GM18519 (cell line): ENCODE results near the gene LAG3.
A peak's percentile ranks its signal among the peaks of the same experiment; 100 is the strongest.
"Not testable (repeated sequence)": the region's sequence is repeated elsewhere in the genome, so short reads cannot be mapped to it uniquely, and the experiment has no call there.

ENCODE experiments used
- ATAC-seq: cut with Tn5 transposase; IDR thresholded peaks from one replicate; pipeline ENCODE4 v1.9.1; 2021; ENCODE audit warnings: mild to moderate bottlenecking, moderate library complexity; ENCODE audit not compliant: unreplicated experiment, low FRiP score

Gene LAG3

DNA sequence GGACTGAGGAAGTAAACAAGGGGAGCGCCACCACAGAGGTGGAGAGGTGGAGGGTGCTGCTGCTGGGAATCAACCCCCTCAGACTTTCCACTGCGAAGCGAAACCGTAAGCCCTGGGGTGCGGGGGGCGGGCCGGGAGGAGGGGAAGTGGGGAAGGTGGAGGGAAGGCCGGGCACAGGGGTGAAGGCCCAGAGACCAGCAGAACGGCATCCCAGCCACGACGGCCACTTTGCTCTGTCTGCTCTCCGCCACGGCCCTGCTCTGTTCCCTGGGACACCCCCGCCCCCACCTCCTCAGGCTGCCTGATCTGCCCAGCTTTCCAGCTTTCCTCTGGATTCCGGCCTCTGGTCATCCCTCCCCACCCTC, at the start of gene LAG3:
LAG3 (plus strand) TSS at position 190 of the 365 bp plus-strand sequence. CDS start 333 bp downstream, outside the sequence.
- no peak for ATAC-seq

DNA sequence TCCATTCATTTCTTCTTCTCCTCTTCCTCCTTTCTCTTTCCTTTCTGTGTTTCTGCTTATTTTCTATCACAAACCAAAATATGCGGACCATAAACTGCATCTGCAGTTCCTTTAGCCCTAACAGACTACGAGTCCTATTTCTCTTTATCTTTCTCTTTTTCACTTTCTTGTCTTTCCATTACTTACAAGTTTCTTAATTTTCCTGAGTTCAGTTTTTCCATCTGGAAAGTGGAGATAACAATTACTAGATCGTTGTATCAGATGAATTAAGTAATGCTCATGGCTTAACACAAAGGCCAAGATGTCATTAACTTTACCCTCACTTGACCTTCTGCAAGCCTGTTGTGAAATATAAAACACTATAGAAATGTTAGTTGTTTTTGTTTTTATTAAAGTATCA, 49.5 kb upstream of the LAG3 start:
- no peak for ATAC-seq

DNA sequence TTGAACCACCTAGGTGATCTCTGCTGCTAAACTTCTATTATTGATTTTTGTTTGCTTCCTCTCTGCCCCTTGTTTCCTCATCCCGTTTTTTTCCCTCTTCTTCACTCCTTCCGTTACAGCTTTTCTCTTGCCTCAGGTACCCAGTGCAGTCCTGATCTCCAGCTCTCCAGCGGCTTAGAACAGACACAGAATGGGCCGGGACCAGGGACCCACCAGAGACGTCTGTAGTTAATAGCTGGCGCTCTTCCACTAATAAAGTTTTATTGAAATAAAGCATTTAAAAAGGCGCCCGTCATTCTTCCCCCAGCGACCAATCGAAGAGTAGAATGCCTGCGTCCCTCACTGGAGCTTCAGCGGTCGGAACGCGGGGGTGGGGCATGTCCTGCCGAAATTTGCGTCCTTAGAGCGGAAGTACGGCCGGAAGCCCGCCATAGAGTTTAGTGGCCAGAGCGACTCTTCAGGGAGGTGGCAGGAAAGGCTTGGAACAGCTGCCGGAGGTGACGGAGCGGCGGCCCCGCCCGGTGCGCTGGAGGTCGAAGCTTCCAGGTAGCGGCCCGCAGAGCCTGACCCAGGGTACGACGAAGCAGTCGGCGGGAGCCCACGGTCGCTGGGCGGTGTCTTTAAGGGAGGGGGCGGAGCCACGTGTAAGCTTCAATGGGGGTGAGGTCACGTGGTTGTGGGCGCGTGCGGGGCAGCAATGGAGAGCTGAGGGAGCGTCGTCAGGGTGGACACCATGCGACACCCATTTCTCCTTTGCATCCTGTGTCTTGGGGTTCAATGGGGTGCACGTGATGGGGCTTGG, 48.5 kb upstream of the LAG3 start, which contains the start of gene COPS7A:
COPS7A (plus strand) TSS at position 440 of the 802 bp plus-strand sequence. CDS start 611 bp downstream, outside the sequence.
- ATAC-seq = peak; percentile 91

DNA sequence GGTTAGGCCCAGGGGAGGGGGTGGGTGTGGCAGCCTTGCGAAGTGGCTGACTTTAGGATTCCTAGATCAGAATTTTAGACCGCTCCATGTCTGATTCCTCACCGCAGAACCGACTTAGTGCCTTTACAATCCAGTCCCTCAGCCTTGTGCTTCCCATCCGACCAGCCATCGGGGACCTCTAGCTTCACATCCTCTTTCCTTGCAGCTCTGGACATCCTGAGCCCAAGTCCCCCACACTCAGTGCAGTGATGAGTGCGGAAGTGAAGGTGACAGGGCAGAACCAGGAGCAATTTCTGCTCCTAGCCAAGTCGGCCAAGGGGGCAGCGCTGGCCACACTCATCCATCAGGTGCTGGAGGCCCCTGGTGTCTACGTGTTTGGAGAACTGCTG, 47.9 kb upstream of the LAG3 start:
- ATAC-seq = no peak

DNA sequence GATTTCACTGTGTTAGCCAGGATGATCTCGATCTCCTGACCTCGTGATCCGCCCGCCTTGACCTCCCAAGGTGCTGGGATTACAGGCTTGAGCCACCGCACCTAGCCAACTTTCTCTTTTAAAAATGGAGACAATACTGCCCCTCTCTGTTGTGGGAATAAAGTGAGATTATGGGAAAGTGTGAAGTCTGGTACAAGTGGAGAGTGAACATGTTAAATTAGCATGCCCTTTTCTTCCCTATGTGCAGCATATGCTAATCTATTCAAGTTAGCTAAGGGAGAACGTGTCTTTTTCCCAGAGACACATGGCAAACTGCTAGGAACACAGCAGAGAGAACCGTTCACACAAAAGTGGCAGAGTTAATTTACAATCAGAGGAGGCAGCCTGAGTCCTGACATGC, 47.0 kb upstream of the LAG3 start:
- ATAC-seq = no peak

DNA sequence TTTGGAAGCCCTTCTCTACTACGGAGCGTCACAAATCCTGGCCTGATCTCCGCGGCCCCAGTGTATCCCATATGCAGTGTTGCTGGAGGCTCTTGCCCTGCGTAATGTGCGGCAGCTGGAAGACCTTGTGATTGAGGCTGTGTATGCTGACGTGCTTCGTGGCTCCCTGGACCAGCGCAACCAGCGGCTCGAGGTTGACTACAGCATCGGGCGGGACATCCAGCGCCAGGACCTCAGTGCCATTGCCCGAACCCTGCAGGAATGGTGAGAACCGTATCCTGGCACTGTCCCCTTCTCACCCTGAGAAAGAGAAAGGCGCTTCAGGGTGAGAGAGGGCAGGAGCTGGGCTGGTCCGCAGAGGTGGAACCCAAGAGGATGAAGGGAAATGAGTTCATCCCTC, 43.1 kb upstream of the LAG3 start:
- no peak for ATAC-seq

DNA sequence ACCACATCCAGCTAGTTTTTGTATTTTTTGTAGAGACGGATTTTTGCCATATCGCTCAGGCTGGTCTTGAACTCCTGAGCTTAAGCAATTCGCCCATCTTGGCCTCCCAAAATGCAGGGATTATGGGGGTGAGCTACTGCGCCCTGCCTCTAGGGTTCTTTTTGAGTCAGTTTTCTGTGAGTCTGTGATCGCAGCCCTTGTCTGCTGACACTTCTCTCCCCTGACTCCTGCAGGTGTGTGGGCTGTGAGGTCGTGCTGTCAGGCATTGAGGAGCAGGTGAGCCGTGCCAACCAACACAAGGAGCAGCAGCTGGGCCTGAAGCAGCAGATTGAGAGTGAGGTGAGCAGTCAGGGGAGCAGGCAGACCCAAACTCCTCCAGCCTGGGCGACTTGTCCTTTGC, 42.2 kb upstream of the LAG3 start:
- no peak for ATAC-seq

DNA sequence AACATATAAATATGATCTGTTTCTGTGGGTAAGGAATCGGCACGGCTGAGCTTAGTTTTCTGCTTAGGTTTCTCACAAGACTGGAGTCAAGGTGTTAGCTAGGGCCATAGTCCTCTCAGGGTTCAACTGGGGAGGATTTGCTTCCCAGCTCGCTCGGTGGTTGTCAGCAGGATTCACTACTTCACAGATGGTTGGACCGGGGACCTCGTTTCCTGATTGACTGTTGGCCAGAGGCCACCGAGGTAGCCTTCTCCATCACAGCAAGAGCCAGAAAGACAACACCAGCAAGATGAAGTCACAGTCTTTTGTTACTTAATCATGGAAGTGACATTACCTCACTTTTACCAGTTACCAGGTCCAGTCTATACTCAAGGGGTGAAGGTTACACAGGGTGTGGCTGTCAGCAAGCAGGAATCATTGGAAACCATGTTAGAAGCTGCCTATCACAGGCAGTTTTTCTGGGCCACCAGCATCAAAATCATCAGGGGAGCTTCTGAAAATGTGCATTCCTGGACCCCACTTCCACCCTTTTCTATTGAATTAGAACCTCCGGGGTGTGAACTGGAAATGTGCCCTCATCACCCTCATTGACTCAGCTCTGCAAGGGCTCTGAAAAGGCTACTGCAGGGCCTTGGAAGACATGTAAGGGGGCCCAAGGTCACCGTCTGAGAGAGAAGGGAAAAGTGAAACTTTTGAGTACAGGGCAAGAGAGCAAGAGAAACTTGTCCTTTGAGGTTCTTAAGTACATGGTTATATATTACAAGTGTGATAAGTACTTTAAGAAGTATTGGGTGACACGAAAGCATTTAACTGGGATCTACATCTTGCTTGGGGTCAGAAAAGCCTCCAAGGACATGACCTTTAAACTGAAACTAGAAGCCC, 37.6 kb upstream of the LAG3 start:
- no peak for ATAC-seq

DNA sequence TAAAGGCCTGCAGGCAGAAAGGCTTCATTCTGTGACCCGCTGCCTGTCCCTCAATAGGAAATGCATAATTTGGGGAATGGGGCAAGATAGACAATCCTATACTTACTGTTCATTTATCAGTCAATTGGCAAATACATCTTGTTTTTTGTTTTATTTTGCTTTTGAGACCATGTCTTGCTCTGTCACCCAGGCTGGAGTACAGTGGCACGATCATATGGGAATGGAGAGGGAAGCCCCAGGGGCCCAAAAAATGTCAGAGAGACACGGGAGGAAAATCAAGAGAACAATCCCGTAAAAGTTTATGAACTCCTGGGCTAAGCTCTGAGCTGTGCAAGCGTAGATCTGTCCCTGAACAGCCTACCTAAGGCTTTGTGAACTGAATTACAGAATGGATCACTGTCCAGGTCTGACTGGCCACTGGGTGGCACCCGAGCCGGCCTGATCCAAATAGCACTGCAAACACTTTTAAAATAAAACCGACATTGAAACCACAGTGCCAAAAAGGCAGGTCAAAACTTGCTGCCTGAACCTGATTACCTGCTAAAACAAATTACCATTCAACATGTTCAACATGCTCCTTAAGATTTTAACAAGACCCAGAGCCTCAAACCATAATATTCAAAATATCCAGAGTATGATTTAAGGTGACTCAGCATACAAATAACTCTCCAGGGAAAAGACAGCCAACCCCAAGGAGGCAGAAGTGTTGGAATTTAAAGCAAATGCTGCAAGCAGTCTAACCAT, 36.7 kb upstream of the LAG3 start:
- ATAC-seq = no peak

DNA sequence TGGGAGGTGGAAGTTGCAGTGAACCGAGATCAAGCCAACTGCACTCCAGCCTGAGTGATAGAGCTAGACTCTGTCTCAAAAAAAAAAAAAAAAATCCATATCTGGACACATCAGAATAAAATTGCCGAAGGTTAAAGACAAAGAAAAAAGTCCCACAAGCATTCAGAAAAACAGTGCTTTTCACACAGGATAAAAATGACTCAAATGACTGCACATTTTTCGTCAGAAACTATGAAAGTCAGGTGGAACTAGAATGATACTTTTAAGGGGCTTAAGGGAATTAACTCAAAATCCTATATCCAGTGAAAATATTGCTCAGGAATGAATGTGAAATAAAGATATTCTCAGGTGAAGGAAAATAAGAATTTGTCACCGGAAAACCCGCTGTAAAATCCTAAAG, 35.6 kb upstream of the LAG3 start:
- no peak for ATAC-seq

DNA sequence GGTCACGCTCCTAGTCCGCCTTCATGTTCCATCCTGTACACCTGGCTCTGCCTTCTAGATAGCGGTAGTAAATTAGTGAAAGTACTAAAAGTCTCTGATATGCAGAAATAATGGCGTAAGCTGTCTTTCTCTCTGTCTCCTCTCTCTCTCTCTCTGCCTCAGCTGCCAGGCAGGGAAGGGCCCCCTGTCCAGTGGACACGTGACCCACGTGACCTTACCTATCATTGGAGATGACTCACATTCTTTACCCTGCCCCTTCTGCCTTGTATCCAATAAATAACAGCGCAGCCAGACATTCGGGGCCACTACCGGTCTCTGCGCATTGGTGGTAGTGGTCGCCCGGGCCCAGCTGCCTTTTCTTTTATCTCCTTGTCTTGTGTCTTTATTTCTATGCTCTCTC, 30.2 kb upstream of the LAG3 start:
- ATAC-seq = not testable (repeated sequence)

DNA sequence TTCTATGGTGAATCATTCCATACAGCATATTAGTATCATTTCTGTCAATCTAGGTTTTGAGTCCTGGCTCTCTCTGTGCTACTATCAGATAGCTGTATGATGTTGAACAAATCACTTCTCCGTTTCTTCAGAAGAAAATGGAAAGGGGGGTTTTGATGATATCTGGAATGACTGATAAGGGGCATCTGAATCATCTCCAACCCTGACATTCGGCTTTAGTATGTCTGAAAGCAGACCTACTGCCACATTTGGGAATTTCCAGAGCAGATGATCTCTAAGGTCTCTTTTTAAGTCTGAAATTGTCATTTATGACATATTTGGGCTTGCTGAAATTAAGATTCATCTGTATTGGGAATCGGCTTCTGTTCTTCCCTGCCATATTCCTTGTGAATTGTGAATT, 29.5 kb upstream of the LAG3 start:
- ATAC-seq = no peak

DNA sequence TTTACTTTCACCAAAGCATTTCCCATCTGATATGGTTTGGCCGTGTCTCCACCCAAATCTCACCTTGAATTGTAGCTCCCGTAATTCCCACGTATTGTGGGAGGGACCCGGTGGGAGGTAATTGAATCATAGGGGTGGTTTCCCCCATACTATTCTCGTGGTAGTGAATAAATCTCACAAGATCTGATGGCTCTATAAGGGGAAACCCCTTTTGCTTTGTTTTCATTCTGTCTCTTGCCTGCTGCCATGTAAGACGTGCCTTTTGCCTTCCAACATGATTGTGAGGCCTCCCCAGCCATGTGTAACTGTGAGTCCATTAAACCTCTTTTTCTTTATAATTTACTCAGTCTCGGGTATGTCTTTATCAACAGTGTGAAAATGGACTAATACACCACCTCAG, 29.0 kb upstream of the LAG3 start:
- not testable (repeated sequence) for ATAC-seq

DNA sequence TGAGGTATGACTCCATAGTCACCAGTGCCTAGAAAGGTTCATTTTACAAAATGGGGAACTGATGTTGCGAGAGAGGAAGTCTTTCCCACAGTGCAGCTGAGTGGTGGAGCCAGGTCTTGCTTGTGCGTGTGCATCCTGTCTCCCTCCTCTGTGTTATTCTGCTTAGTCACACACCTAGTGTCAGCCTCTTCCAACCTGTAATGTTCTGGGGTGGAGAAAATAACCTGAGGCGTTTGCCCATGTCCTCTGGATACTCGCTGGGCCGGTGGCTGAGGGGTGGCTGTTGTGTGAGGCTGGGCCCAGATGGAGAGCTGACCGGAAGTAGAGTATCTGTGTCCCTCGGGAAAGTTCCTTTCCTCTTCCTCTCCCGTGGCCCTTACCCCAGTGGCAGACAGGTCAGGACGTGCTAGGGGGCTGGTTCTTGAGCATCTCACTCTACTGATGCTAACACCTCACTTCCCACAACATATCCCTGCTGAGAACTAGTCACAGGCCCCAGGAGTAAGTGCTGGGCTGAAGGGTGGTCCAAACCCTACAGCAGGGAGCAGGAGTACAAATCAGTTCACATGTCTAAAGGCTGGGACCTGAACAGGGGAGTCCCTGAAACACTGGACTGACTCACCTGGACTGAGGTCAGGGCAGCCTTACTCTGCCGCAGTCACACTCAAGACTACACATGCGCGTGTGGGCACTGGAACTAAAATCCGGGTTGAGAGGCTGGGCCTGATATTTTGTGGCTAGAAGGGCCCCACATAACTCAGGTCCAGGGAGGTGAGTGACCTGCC, 26.4 kb upstream of the LAG3 start:
- ATAC-seq = no peak

DNA sequence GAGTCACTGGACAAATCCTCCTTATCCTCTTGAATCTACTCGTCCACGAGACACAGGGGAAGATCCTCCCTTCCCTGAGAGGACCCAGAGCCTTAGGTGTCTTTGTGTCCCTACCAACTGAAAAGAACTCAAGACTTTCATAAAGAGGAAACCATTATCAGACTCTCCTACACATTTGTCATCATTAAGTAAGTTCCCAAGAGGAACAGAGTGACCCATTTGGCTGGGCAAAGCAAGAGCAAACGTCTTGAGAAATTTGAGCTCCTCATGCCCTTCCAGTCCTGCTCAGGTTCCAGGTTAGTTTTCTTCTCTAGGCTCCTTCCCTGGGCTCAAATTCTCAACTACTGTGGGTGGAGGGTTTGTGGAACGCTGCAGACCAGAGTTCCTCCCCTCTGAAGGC, 25.1 kb upstream of the LAG3 start:
- ATAC-seq = no peak

DNA sequence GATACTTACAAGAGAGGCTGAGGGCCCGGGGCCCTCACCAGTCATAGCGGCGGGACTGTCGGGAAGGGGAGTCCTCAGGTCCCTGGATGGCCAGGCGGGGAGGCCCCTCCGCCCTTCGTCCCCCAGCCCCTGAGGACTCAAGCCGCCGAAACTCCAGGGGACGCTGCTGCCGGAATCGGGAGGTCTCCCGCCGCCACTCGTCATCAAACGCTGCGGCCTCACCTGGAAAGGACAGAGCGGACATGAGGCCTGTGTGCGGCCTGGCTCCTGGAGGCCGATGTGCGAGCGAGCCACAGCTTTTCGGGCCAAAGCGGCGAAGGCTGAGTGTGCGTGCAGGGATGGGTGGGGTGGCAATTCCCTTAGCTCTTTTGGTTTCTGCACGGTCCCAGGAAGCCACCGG, 23.6 kb upstream of the LAG3 start:
- ATAC-seq = no peak

DNA sequence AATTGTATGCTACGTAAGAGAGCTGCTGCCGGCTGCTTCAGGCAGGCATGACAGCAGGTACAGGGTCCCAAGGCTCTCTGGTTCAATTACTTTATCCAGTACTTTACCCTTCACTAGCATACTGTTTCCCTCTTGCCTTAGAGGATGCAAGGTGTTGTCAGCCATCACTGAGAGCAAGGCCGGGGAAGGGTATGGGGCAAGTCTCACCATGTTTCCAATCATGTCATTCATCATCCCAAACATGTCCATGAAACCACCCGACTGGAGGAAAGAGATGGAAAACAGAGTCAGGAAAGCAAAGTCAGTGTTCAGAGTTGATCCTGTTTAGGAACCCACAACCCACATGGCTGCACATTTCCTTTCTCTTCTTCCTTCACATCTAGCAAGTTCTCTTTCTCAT, 21.8 kb upstream of the LAG3 start:
- no peak for ATAC-seq

DNA sequence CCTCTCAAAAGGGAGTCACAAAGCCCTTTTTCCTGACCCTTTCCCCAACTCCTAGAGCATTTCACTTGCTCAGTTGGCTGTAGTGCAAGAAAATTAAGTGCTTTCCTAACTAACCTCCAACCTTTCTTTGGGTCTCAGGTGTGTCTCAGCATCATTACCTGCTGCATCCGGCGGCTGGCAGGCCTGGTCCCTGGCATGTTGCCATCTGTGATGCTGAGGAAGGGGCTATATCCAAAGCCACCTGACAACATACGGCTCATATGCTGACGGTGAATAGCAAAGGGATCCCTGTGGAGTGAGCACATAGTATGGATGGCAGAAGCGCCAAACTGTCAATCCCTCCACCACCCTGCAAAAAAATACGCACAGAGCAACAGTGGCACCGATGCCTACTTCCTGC, 20.6 kb upstream of the LAG3 start:
- ATAC-seq = no peak

DNA sequence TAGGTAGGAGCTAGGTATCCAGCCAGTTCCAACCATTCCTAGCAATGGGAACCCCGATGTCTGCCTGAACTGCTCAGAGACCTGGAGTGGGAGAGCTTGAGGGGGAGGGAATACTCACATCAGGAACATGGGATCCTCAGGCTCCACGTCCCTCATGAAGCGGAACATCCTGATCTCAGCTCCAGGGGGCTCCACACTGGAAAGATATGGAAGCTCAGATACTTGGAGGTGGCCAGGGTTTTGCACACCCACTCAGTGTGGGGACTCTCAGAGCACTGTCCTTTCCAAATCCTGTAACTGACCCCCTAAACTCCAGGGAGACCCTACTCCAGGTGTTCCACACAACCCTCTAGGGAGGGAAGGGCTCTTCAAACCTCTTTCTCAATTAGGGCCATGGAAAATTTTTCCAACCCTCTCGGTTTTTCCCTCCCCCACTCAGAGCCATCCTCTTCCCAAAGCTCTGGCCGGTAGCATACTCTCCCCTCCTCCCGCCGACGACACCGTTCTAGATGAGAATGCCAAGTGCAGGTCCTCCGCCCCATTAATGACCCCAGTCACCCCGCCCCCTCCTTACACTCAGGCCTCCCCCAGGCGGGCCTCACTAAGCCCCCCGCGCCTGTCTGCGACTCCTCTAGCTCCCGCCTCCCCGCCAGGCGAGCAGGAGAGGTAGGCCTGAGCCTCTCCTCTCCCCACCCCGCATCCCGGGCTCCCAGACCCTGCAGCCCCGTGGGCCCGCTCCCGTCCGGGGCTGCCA, 20.0 kb upstream of the LAG3 start:
- ATAC-seq = no peak
